GM19467 (cell line): ENCODE data around the gene SLC44A1.

Experiments
- ATAC-seq: cut with Tn5 transposase; IDR thresholded peaks from one replicate; pipeline ENCODE4 v1.9.1; 2021; ENCODE audit warnings: mild to moderate bottlenecking, moderate library complexity; ENCODE audit not compliant: unreplicated experiment

Gene SLC44A1

DNA sequence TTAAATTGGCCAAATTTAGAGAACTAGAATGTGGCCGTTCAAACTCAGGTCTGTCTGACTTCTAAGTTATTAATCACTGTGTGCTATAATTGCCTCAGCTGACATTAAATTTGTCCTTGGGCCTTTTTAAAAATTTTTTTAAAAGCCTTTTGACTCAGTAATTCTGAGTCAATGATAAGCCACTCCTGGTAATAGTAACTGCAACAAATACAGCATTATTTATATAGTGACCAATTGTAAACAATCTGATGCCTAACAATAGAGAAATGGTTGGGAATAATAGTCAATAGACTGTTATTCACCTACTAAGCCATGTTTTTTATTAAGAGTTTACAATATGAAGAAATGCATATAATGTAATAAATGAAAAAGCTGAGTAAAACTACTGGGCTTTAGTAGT, 132.4 kb downstream of the SLC44A1 start:
- no peak for ATAC-seq

DNA sequence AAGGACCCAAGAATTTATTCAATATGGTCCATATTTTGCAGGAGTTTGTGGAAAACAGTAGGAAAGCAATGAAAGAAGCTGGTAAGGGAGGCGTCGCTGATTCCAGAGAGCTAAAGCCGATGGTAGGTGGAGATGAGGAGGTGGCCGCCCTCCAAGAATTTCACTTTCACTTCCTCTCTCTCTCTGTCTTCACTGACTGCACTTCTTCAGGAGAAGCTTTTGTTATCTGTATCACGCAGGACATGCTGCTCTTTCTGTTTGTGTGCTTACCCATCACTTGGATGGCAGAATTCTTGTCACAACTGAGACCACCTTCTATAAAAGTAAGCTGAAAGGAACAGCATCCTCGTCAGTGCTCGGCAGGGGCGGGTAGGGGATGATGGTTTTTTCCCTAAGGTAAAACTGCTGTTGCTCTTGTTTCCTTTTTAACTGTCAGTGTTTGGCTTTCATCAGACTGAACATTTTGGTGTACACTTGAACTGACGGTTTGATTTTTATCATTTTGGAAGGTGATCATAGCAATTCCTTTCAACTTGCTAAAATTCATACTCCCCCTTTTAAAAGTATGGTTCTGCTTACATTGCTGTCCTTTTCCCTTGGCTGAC, 141.0 kb downstream of the SLC44A1 start:
- peak; percentile 96 for ATAC-seq

DNA sequence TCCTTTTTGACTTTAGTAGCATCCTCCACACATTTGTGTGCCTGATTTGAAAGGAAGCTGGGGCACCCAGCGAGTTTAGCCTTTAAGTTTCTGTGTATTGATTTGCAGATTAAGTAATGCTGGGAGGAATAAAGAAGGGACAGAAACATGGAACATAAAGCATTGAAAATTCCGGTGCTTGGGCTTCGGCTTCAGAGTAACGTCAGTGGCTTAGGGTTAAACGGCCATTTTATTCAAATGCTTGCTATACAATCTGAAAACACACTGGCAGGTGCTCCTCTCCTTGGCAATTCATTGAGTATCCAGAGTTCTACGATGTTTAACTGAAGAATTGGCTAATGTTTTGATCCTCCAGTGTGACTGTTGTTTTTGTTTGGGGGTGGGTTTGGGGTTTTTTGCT, 145.3 kb downstream of the SLC44A1 start:
- ATAC-seq, result no peak

DNA sequence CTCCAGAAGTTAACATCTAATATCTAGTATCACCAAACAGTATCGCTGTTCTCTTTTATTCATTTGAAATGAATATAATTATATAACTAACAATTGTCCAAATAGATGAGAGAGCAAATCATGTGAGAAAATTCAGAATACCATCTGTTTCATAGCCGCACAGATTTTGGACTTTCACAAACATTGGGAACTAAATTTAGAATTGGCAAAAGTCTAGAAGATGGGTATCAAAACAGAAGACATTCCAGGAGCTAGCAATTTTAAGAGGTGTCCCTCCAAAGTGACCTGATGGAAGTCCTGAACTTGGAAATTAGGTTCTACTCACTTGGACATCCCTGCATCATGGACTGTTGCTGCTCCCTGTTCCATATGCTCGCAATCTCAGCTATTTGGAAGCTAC, 146.4 kb downstream of the SLC44A1 start:
- ATAC-seq, result no peak

DNA sequence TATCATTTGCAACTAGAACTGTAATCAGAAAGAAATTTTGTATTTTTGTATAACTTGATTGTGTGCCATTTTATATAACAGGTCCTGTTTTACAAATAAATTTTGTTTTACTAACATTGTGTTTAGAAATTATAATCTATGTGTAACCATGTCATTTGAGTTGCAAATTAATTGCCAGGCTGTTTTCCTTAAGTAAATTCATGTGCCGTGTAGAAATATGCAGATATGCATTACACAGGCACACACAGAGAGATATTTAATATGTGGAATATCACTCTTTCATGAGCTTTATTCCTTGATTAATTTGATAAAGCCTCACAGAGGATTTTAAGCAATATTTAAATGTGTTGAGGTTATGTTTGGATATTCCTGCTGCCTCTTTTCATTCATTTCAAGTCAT, 146.8 kb downstream of the SLC44A1 start:
- no peak for ATAC-seq

DNA sequence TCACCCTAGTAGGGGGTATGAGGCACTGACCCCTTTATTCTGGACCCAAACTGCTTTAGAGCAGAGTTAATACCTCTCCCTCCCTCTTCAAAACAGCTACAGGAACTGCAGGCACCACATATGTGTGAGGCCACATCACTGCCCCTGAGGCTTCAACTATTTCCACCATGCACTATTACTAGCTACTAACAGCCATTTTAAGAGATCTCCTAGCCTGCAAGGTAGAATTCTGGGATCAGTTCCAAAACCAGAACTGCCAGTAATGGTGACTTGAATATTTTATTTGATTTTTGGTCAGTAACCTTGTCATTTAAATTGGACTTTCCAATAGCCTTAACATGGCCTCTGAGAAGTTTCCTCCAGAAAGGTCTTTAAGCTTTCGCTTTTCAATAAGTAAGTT, 148.1 kb downstream of the SLC44A1 start:
- no peak for ATAC-seq

DNA sequence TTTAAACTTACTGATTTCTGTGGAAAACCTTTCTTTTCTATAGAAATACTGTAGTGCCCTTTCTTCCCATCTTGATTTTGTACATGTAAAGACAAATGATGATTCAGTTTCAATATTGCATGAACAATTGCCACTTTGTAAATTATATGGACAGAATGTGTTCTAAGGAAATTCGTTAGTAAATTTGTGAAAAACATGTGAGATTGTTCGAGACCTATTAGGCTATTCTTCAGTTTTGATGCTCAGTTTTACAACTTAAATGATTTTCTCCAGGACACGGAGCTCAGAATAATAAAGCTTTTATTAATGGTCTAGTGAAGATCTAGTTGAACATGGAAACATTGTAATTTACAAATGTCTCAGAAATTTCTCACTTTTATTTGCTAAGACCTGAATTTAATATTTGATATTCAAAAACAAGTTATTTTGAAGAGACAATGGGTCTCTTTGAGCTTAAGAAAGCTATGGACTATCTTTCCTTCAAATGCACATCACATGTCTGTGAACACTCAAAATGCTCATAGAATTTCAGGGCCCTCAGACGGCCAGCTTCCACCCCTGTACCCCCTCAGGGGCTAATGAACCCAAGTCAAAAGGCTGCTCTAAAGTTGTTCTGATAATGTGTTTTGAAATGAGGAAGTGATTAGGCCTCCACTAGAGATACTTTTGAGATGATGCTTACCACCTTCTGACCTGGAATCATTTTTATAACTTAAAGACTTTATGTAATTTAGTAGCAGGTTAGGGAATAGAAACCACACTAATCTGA, 149.3 kb downstream of the SLC44A1 start:
- no peak for ATAC-seq

DNA sequence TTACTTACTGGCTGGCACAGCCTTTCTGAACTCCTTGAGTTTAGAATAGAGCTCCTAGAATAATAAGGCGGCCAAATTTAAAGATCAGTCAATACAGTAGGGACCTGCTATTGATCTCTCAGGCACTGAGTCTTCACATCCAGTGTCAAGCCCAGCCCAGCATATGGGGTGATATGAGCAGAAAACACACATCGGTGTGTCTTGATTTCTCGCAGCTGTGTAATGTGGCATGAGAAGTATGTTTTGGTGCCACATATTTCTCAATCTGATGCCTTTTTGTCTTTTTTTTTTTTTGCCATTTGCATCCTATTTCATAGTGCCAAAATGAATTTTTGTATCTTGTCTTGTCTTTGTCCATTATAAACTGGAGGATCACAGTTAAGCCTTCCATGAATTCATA, 152.0 kb downstream of the SLC44A1 start:
- ATAC-seq, result no peak

DNA sequence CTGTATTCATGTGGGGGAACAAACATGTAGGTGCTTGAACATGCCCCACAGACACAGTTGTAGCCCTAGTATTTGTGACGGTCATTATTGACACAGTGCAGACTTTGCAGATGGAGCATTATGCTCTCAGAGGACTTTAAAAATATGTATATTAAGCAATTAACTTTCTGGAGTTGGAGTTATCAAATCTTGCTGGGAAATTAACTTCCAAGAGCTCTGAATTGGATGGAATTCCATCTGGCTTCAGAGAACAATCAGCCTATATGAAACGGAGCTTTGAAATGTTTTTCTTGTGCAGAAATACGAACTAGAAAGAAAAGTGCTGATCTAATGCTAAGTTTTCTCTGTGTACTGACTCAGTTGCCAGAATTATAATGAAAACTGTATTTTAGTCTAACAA, 152.4 kb downstream of the SLC44A1 start:
- ATAC-seq, result no peak

DNA sequence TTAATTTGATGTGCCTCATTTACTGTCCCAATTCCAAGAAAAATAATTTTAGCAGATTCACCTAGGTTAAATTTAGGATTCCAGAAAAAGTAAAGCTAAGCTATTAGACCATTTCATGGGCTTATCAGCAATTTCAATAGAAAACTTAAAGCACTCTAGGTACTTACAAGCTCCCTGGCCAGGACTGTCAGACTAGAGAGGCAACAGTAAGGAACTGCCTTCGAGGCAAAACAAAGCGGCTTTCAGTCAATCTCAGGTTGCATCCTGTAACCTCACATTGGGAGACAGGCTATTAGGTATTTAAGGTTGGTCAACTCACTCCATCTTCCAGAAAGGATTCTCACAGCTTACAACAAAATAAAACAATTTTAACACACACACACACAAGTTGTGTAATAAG, 154.7 kb downstream of the SLC44A1 start:
- ATAC-seq, result no peak

DNA sequence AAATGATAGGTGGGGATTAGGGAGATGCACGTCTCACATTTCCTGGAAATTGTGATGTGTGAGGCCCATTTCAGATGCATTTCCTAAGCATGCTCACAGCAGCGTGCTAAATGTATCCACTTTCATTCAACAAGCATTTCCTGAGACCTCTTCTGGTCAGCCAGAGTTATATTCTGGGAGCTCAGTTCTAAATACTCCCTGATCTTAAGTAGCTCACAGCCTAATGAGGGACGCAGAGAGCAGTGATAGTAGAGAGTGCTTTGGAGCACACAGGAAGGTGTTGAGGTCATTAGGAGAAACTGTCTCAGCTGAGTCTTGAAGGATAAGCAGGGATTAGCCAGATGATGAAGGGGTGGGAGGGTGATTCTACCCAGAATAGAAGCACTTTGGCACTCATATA, 157.2 kb downstream of the SLC44A1 start:
- no peak for ATAC-seq

DNA sequence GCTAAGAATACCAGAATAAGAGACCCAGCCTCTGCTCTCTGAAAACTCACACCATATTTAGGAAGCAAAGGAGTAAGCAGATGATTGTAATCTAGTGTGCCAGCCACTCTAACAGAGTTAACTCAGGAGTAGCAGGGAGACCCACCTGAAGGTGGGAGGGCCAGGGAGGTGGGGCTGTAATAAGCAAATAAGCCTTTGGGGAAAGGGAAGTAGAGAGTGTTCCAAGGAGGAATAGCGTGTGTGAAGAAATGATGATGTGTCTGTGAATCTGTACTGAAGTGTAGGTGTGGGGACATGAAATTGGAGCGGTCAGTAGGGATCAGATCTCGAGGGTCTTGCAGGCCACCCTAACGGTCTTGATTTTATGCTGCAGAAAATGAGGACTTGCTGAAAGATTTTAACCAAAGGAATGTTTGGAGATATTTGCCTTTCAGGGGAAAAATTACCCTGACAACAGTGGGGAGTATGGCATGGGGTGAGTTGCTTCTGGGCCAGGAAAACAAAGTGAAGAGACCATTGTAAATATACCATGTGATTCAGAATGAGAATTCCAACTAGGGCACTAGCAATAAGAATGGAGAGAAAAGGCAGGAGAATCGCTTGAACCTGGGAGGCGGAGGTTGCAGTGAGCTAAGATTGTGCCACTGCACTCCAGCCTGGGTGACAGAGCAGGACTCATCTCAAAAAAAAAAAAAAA, 159.2 kb downstream of the SLC44A1 start:
- ATAC-seq, result no peak

DNA sequence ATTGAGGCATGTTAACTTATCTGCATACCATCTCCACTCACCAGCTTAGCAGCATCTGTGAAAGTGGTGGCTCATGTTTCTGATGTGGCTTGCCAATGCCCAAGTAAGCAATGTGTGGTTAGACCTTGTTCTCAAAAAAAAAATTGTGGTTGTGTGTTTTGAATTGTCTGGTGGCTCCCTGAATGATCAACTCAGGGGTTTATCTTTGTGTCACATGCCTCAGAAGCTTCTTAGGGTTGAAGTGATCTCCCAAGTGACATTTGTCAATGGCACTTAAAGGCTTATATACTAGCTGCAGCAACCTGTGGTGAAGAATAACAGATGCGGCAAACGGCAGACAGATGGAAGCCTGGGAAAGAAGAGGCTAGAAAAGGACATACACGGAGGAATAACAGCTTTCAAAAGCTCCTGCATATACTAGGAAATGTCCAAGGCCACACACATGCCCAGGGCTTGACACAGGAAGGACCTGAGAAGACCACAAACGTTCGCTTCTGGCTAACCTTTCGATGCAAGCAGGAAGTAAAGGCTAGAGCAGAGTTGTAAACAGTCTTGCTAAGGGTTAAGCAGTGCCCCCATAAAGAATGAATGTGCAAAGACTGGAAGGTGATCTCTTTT, 161.2 kb downstream of the SLC44A1 start:
- peak; percentile 94 for ATAC-seq

DNA sequence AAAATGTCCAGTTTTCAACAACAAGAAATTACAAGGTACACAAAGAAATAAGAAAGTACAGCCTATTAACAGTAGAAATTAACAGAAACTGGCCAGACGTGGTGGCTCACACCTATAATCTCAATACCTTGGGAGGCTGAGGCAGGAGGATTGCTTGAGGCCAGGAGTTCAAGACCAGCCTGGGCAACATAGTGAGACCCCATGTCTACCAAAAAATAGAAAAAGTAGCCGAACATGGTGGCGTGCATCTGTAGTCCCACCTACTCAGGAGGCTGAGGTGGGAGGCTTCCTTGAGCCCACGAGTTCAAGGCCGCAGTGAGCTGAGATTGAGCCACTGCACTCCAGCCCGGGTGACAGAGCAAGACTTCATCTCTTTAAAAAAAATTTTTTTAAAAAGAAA, 161.9 kb downstream of the SLC44A1 start:
- ATAC-seq, result no peak

DNA sequence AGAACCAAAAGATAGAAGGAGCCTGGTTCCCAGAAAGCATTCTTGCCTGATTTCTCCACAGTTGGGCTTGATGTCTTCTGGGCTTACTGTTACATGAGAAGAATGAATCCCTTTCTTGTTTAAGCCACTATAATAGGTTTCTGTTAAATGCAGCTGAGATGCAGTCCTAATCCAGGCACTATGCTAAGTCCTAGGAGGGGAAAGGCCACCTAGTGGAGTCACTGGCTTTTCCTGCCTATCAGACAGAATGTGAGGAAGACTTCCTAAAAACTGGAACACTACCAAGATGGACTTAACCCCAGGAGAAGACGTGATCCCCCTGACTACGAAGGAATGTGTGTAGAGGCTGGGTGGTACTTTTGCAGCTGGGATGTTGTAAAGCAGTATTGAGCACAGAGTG, 169.1 kb downstream of the SLC44A1 start:
- no peak for ATAC-seq

DNA sequence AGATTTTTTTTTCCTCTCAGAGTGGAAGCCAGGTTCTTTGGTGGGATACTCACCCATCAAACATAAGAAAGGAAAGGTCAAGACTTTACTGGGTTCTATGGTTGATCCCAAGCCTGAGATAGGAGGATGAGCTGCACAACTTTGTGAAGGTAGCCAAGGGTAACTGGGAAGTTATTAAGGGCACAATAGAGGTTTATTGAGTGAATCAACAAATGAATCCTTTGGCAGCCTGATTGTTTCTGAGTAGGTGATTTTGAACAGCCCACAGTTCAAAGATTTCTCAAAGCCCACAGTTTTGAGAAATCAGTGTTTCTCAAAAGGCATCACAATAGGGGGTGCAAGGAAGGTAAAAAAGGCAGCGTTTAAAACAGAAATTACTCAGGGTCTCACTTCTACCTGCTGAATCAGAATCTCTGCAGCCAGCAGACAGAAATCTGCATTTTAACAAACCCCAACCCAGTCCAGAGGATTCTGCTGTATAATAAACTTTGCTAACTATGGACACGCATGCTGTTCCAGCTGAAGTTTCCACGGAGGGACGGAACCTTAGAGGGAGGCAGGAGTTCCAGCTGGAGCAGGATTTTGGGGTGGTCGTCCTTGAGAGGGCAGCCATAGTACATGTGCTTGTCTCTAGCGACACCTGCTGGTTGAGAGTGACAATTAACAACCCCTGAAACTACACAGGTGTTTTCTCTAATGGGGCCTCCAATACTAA, 170.7 kb downstream of the SLC44A1 start:
- peak; percentile 54 for ATAC-seq

DNA sequence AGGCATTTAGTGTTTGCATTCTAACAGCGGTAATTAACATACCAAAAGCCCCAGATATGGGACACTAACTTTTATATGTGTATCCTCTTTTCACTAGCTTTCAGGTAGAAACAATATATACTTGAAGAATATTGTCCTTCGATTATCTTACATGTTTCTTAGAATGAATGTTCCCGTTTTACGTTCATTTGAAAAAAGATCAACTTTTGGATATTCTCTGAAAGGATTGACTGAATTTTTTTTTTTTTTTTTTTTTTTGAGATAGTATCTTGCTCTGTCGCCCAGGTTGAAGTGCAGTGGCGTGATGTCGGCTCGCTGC, 171.2 kb downstream of the SLC44A1 start:
- no peak for ATAC-seq

DNA sequence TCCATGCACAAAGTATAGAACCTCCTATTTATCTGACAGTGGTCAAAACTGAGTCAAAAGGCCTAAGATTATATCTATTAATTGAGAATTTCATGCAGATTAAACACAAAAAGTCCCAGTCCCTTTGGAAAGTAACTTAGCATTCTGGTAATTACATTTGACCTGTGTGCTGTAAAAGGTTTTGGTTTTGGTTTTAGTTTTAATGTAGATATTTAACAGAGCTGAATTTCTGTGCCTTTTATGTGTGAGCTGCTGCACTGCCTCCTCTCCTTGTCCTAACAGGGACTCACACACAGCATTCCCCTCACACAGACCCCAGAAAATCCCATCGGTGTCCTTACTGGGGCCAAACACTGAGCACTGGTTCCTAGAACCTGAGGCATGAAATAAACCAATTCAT, 172.4 kb downstream of the SLC44A1 start:
- ATAC-seq, result peak; percentile 54

DNA sequence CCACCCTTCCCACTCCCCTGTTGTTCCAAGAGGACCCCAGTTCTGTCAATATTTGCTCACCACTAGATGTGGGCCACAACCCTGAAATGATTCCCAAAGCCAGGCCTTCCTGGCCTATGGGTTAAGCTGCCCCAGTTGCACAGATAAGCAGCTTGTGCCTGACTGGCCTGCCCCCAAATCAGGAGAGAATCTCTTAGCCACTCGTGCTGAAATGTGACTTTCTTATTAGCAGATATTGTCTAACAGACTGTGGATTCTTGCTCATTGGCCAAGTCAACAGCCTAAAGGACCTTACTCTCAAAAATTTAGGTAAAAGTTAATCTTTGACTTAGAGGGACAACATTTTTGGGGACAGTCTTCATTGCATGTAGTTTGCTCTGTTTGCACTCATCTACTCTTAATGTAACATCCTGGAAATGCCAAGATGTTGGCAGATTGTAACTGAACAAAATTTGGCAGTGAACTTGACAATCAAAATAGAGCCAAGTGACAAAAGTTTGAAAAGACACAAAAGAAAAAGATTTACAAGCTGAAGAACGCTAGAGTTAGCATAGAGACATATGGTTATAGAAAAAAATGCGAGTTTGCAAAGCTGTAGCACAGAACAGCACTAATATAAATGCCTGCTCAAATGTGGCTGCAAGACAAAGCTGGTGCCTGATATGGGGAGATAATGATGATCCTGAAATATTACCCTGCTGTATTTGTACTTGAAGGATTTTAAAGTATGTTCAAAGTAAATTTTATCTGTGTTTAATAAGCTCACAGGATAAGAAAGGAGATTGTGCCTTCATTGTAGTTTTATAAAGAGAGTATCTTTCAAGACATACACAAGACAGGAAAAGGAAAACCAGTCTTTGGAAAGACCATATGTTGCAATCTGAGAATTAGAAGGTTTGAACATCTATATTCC, 174.4 kb downstream of the SLC44A1 start:
- ATAC-seq, result no peak
